Uterus (tissue), 2 donors: ENCODE data around the gene KRTAP2-2.
"Not testable (repeated sequence)": the region's sequence is repeated elsewhere in the genome, so short reads cannot be mapped to it uniquely, and the experiment has no call there.

Source experiments
- POLR2A ChIP-seq, 2 donors: fragments of 450-650 bp; IDR thresholded peaks; one replicate each; pipeline ENCODE4 v1.6.1; 2016; ENCODE audit warnings: antibody characterized with exemption in 2 of 2, mild to moderate bottlenecking in 1 of 2, moderate library complexity in 1 of 2
- TF ChIP-seq, protein P1 (sequence below), 4 experiments: fragments of 200-600 bp in 2 of 4; fragments of 450-650 bp in 2 of 4; sonication (generic) in 2 of 4; IDR thresholded peaks; one replicate each; pipeline ENCODE4 v1.5.1; 2016 to 2019; ENCODE audit warnings: antibody characterized with exemption in 4 of 4, mild to moderate bottlenecking in 2 of 4, moderate library complexity in 1 of 4

DNA sequence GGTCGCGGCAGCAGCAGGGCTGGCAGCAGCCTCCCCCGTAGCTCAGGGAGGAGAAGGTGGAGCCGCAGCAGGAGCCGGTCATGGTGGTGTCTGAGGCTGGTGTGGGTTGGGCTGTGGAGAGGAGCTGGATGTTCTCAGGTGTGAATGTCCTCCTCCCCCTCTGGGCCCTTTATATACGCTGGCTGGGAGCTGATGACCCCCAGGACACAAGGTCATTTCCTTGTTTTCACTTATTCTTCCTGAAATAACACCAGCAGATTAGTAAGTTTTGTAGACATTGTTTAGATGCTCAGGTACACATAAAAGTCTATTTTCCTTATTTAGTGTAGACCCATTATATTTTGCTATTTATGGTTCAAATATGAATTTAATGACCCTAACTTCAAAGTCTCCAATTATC, at the start of gene KRTAP2-2:
- not testable (repeated sequence) for TF ChIP-seq POLR2A (IDR thresholded peaks at IDR 0.05)
- TF ChIP-seq, protein P1, sequence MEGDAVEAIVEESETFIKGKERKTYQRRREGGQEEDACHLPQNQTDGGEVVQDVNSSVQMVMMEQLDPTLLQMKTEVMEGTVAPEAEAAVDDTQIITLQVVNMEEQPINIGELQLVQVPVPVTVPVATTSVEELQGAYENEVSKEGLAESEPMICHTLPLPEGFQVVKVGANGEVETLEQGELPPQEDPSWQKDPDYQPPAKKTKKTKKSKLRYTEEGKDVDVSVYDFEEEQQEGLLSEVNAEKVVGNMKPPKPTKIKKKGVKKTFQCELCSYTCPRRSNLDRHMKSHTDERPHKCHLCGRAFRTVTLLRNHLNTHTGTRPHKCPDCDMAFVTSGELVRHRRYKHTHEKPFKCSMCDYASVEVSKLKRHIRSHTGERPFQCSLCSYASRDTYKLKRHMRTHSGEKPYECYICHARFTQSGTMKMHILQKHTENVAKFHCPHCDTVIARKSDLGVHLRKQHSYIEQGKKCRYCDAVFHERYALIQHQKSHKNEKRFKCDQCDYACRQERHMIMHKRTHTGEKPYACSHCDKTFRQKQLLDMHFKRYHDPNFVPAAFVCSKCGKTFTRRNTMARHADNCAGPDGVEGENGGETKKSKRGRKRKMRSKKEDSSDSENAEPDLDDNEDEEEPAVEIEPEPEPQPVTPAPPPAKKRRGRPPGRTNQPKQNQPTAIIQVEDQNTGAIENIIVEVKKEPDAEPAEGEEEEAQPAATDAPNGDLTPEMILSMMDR (IDR thresholded peaks at IDR 0.05): not testable (repeated sequence)
